H9 (cell line): ENCODE measurements around the gene B3GAT3. TPM values are rescaled to one million over a fixed set of nuclear protein-coding genes. Genes with fewer than 3 reads are reported as not detected.
A peak's percentile ranks its signal among the peaks of the same experiment; 100 is the strongest.

Source experiments
- DNase-seq: peaks from one replicate; pipeline ENCODE4 v3.0.0-alpha.2; 2017
- H2AFZ ChIP-seq: one replicate; pipeline ENCODE4 v1.6.1; 2013; ENCODE audit warnings: mild to moderate bottlenecking, low read length, control low read depth, moderate library complexity
- H2AK5ac ChIP-seq: 2 replicates; pipeline ENCODE4 v1.6.1; 2013; ENCODE audit warnings: low read length, control low read depth, mixed read lengths; ENCODE audit not compliant: insufficient read length
- H2BK120ac ChIP-seq: one replicate; pipeline ENCODE4 v1.6.1; 2013; ENCODE audit warnings: low read depth, mild to moderate bottlenecking, low read length, control low read depth, inconsistent platforms; ENCODE audit not compliant: poor library complexity, severe bottlenecking
- H2BK12ac ChIP-seq: 2 replicates; pipeline ENCODE4 v1.6.1; 2013; ENCODE audit warnings: low read length, control low read depth, mixed read lengths, low read depth; ENCODE audit not compliant: insufficient read length
- H2BK15ac ChIP-seq: 2 replicates; pipeline ENCODE4 v1.6.1; 2013; ENCODE audit warnings: low read depth, low read length, control low read depth
- H2BK20ac ChIP-seq: one replicate; pipeline ENCODE4 v1.6.1; 2013; ENCODE audit warnings: low read depth, mild to moderate bottlenecking, low read length, control low read depth, inconsistent platforms; ENCODE audit not compliant: poor library complexity, severe bottlenecking
- H2BK5ac ChIP-seq: 2 replicates; pipeline ENCODE4 v1.6.1; 2013; ENCODE audit warnings: low read length, control low read depth, mixed read lengths; ENCODE audit not compliant: insufficient read length
- H3K14ac ChIP-seq: 2 replicates; pipeline ENCODE4 v1.6.1; 2013; ENCODE audit warnings: low read length, control low read depth; ENCODE audit not compliant: insufficient read depth
- H3K18ac ChIP-seq: 2 replicates; pipeline ENCODE4 v1.6.1; 2013; ENCODE audit warnings: low read depth, mild to moderate bottlenecking, mixed read lengths, low read length, control low read depth; ENCODE audit not compliant: insufficient read length
- H3K23ac ChIP-seq: 2 replicates; pipeline ENCODE4 v1.6.1; 2013; ENCODE audit warnings: low read length, control low read depth, mixed read lengths, low read depth; ENCODE audit not compliant: insufficient read length
- H3K23me2 ChIP-seq: 2 replicates; pipeline ENCODE4 v1.6.1; 2013; ENCODE audit warnings: low read depth, mild to moderate bottlenecking, mixed read lengths, low read length, control low read depth; ENCODE audit not compliant: insufficient read length, poor library complexity, severe bottlenecking
- H3K27ac ChIP-seq: 2 replicates; pipeline ENCODE4 v1.5.1; 2013; ENCODE audit warnings: low read length, control low read depth, mixed read lengths, low read depth; ENCODE audit not compliant: insufficient read length
- H3K27me3 ChIP-seq: 2 replicates; pipeline ENCODE4 v1.6.1; 2013; ENCODE audit warnings: low read length, control low read depth, inconsistent platforms; ENCODE audit not compliant: insufficient read depth
- H3K4ac ChIP-seq: 2 replicates; pipeline ENCODE4 v1.6.1; 2013; ENCODE audit warnings: low read depth, mild to moderate bottlenecking, control low read depth, inconsistent platforms, low read length, moderate library complexity
- H3K4me1 ChIP-seq: 2 replicates; pipeline ENCODE4 v1.6.1; 2013; ENCODE audit warnings: low read length, control low read depth, inconsistent platforms; ENCODE audit not compliant: insufficient read depth
- H3K4me2 ChIP-seq: 2 replicates; pipeline ENCODE4 v1.6.1; 2013; ENCODE audit warnings: low read length, control low read depth, mixed read lengths; ENCODE audit not compliant: insufficient read length, insufficient read depth
- H3K56ac ChIP-seq: 2 replicates; pipeline ENCODE4 v1.6.1; 2013; ENCODE audit warnings: low read depth, mild to moderate bottlenecking, mixed read lengths, low read length, control low read depth; ENCODE audit not compliant: insufficient read length
- H3K79me1 ChIP-seq: 2 replicates; pipeline ENCODE4 v1.6.1; 2013; ENCODE audit warnings: low read depth, mild to moderate bottlenecking, moderate library complexity, low read length, control low read depth, inconsistent platforms; ENCODE audit not compliant: insufficient read depth, poor library complexity, severe bottlenecking
- H3K79me2 ChIP-seq: 2 replicates; pipeline ENCODE4 v1.6.1; 2013; ENCODE audit warnings: low read length, control low read depth, inconsistent platforms; ENCODE audit not compliant: insufficient read depth
- H3K9ac ChIP-seq: 2 replicates; pipeline ENCODE4 v1.6.1; 2013; ENCODE audit warnings: low read length, control low read depth, mixed read lengths; ENCODE audit not compliant: insufficient read length; ENCODE audit errors: extremely low read depth
- H3K9me3 ChIP-seq: one replicate; pipeline ENCODE4 v1.6.1; 2013; ENCODE audit warnings: low read depth, low read length, inconsistent platforms; ENCODE audit not compliant: control insufficient read depth
- H3T11ph ChIP-seq: one replicate; pipeline ENCODE4 v1.6.1; 2013; ENCODE audit warnings: mild to moderate bottlenecking, low read length, control low read depth, inconsistent platforms
- H4K20me1 ChIP-seq: one replicate; pipeline ENCODE4 v1.6.1; 2013; ENCODE audit not compliant: control insufficient read depth, insufficient read length, insufficient read depth
- H4K5ac ChIP-seq: 2 replicates; pipeline ENCODE4 v1.6.1; 2013; ENCODE audit warnings: low read depth, mild to moderate bottlenecking, mixed read lengths, low read length, control low read depth; ENCODE audit not compliant: insufficient read length
- H4K8ac ChIP-seq: replicated peaks from 2 replicates; pipeline ENCODE4 v1.6.1; 2013; ENCODE audit warnings: low read length, control low read depth, mixed read lengths, low read depth; ENCODE audit not compliant: insufficient read length
- H4K91ac ChIP-seq: 2 replicates; pipeline ENCODE4 v1.6.1; 2013; ENCODE audit warnings: low read depth, mild to moderate bottlenecking, moderate library complexity, mixed read lengths, low read length, control low read depth; ENCODE audit not compliant: insufficient read length
- H3K27ac Mint-ChIP-seq, 3 experiments: 2 replicates in 2 of 3; 3 replicates in 1 of 3; pipeline ENCODE4 v1.8.0; 2020 to 2021; ENCODE audit warnings: mixed read lengths in 3 of 3, mild to moderate bottlenecking in 1 of 3, moderate library complexity in 1 of 3
- H3K27me3 Mint-ChIP-seq: 2 replicates; pipeline ENCODE4 v1.8.0; 2021; ENCODE audit warnings: low read depth, mild to moderate bottlenecking, moderate library complexity, mixed read lengths
- H3K36me3 Mint-ChIP-seq, 3 experiments: 2 replicates in 2 of 3; 3 replicates in 1 of 3; pipeline ENCODE4 v1.8.0; 2020 to 2021; ENCODE audit warnings: low read depth in 3 of 3, mixed read lengths in 3 of 3; ENCODE audit not compliant: insufficient read depth in 1 of 3
- H3K4me1 Mint-ChIP-seq, 2 experiments: 2 replicates each; pipeline ENCODE4 v1.8.0; 2020; ENCODE audit warnings: mixed read lengths in 2 of 2
- H3K4me3 Mint-ChIP-seq, 2 experiments: 2 replicates in 1 of 2; 3 replicates in 1 of 2; pipeline ENCODE4 v1.8.0; 2020 to 2021; ENCODE audit warnings: mild to moderate bottlenecking in 2 of 2, mixed read lengths in 2 of 2, moderate library complexity in 1 of 2
- H3K9me3 Mint-ChIP-seq, 2 experiments: 2 replicates in 1 of 2; 3 replicates in 1 of 2; pipeline ENCODE4 v1.8.0; 2020; ENCODE audit warnings: mild to moderate bottlenecking in 2 of 2, mixed read lengths in 2 of 2, moderate library complexity in 1 of 2
- WGBS: extraction: QIAGEN DNeasy Blood & Tissue Kit; methylation state at CpG from one replicate; pipeline ENCODE4 v1.1.7; 2013; ENCODE audit warnings: missing lambda C conversion rate, low lambda C conversion rate, mixed read lengths; ENCODE audit not compliant: insufficient read length; ENCODE audit errors: extremely low coverage; 5-methylcytosine and 5-hydroxymethylcytosine counted together
- total RNA-seq: library from RNA; stranded (reverse); gene quantifications from 2 replicates; pipeline ENCODE4 v1.2.1, GENCODE V29; 2021
- TF ChIP-seq, protein P1 (sequence below): fragments of 200-600 bp; sonication (generic); conservative IDR thresholded peaks from 3 replicates; pipeline ENCODE4 v1.8.0; 2021; ENCODE audit warnings: antibody characterized with exemption, mild to moderate bottlenecking

Gene B3GAT3
- total RNA-seq, 1 experiment from 2014 or later, result 30.8 TPM

DNA sequence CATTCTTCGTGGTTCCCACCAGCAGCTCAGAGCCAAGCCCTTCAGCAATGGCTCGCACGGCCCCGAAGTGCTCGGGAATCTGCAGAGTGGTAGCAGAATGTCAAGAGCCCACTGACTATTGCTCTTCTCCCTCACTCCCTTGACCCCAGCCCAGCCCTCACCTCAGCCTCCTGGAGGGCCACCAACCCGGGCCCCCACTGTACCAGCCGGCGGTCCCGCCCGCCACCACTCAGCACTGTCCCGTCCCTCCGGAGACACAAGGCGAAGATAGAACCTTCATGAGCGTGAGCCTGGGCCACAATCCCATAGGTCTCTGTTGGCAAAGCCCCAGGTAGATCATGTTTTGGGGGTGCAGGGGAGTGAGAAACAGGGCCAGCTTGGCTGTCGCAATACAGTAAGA, 15.9 kb downstream of the B3GAT3 start:
- H3K36me3 Mint-ChIP-seq, result peaks cover 8 to 23% (median 13%) of the 10 kb centered on the region in 3 experiments; a peak in 6 of 7 replicates

More for the DNA sequence above, 15.9 kb downstream of the B3GAT3 start:
- no peak overlapping the region for H2AFZ ChIP-seq
- H3K4me2 ChIP-seq, result no peak overlapping the region
- no peak overlapping the region for H3K4ac ChIP-seq
- H4K5ac ChIP-seq, result no peak overlapping the region
- H3K27me3 ChIP-seq, result peaks cover 12% of the 10 kb centered on the region; the same call in 1 of the 2 replicates
- Mint-ChIP-seq H3K27ac (peak overlapping the region in 1 of 3 experiments; percentile 35; a peak in 1 of 7 replicates), H3K4me1 (peaks cover 33 to 60% of the 10 kb centered on the region in 2 experiments), H3K9me3 (no peaks in the 10 kb centered on the region), H3K4me3 (no peak overlapping the region), H3K27me3 (peaks cover 29% of the 10 kb centered on the region)
- H2BK20ac ChIP-seq, result no peak overlapping the region
- H4K91ac ChIP-seq, result no peak overlapping the region
- no peaks in the 10 kb centered on the region for H3K9me3 ChIP-seq
- H2AK5ac ChIP-seq, result no peak overlapping the region
- H2BK120ac ChIP-seq, result no peak overlapping the region
- TF ChIP-seq, protein P1, sequence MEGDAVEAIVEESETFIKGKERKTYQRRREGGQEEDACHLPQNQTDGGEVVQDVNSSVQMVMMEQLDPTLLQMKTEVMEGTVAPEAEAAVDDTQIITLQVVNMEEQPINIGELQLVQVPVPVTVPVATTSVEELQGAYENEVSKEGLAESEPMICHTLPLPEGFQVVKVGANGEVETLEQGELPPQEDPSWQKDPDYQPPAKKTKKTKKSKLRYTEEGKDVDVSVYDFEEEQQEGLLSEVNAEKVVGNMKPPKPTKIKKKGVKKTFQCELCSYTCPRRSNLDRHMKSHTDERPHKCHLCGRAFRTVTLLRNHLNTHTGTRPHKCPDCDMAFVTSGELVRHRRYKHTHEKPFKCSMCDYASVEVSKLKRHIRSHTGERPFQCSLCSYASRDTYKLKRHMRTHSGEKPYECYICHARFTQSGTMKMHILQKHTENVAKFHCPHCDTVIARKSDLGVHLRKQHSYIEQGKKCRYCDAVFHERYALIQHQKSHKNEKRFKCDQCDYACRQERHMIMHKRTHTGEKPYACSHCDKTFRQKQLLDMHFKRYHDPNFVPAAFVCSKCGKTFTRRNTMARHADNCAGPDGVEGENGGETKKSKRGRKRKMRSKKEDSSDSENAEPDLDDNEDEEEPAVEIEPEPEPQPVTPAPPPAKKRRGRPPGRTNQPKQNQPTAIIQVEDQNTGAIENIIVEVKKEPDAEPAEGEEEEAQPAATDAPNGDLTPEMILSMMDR, result no peak
- H3K23me2 ChIP-seq, result peaks cover 4% of the 10 kb centered on the region
- DNase-seq, result no peak
- no CpG with 5 or more reads among the region's 15 CpGs for WGBS
- no peak overlapping the region for H4K8ac ChIP-seq
- no peak overlapping the region for H3K9ac ChIP-seq
- no peaks in the 10 kb centered on the region for H3K79me2 ChIP-seq
- H2BK12ac ChIP-seq, result no peak overlapping the region
- H3K18ac ChIP-seq, result no peak overlapping the region
- H3T11ph ChIP-seq, result no peak overlapping the region
- H2BK15ac ChIP-seq, result no peak overlapping the region
- peaks cover 2% of the 10 kb centered on the region for H4K20me1 ChIP-seq
- no peak overlapping the region; the same call in 1 of the 2 replicates for H3K14ac ChIP-seq
- 0 out of 2 replicates have a peak, but pooled peaks cover 2% of the 10 kb centered on the region for H3K4me1 ChIP-seq
- no peak overlapping the region for H3K27ac ChIP-seq
- no peak overlapping the region for H3K23ac ChIP-seq
- no peak overlapping the region for H2BK5ac ChIP-seq
- no peak overlapping the region for H3K56ac ChIP-seq
- no peaks in the 10 kb centered on the region for H3K79me1 ChIP-seq
